ENCODE results near the gene ZNF264.
"Not testable (repeated sequence)": the region's sequence is repeated elsewhere in the genome, so short reads cannot be mapped to it uniquely, and the experiment has no call there.

ZNF264 gene

GRCh38 chr19:57171551-57172081, 19.7 kb upstream of the ZNF264 start:
- in situ Hi-C loops (cut with MboI; ENCODE audit: low pct_unique_long_range_greater_than_20kb, low sequenced_read_pairs, unreplicated experiment): no loop called here
- TF ChIP-seq, protein P1, sequence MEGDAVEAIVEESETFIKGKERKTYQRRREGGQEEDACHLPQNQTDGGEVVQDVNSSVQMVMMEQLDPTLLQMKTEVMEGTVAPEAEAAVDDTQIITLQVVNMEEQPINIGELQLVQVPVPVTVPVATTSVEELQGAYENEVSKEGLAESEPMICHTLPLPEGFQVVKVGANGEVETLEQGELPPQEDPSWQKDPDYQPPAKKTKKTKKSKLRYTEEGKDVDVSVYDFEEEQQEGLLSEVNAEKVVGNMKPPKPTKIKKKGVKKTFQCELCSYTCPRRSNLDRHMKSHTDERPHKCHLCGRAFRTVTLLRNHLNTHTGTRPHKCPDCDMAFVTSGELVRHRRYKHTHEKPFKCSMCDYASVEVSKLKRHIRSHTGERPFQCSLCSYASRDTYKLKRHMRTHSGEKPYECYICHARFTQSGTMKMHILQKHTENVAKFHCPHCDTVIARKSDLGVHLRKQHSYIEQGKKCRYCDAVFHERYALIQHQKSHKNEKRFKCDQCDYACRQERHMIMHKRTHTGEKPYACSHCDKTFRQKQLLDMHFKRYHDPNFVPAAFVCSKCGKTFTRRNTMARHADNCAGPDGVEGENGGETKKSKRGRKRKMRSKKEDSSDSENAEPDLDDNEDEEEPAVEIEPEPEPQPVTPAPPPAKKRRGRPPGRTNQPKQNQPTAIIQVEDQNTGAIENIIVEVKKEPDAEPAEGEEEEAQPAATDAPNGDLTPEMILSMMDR (IDR thresholded peaks at IDR 0.05; ENCODE audit: extremely low read depth, insufficient read depth, missing control alignments): no peak
- DNase-seq (ENCODE audit: low spot score): peak; percentile 75

DNA sequence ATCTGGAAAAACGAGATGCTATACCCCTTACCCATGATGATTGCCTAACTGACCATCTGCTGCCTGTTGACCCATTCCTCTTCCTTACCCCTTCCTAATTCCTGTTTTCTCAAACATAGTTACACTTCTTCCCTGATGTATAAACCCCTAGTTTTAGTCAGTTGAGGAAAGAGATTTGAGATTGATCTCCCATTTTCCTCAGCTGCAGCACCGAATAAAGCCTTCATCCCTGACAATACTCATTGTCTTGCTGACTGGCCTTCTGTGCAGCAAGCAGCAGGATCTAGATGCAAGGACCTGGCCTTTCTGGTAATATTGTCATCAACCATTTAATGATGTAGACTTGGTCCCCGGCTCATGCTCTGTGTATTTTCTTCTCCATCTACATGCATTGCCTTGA, 999 bp upstream of the ZNF264 start:
- no peak for DNase-seq (ENCODE audit: low spot score)
- in situ Hi-C loops (cut with MboI; ENCODE audit: low pct_unique_long_range_greater_than_20kb, low sequenced_read_pairs, unreplicated experiment): no loop called here
- TF ChIP-seq, protein P1 (IDR thresholded peaks at IDR 0.05; ENCODE audit: extremely low read depth, insufficient read depth, missing control alignments): no peak

DNA sequence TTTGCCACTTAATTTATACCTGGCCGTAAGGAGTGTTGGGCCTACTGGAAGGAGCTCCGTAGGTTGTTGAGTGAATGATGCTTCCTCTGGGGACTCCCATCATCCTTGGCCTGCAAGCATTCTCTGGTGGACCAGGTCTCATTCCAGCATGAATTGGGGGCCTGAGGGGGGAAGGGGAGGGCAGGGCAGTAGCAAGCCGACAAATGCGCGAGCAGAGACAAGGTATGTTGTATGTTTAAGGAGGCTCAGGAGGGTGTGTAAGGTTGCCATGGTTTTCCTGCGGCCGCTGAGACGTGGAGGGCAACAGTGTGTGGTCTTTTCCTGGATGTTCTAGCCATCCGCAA, 749 bp downstream of the ZNF264 start:
- in situ Hi-C loops (cut with MboI; ENCODE audit: low pct_unique_long_range_greater_than_20kb, low sequenced_read_pairs, unreplicated experiment): no loop called here
- TF ChIP-seq, protein P1 (IDR thresholded peaks at IDR 0.05; ENCODE audit: extremely low read depth, insufficient read depth, missing control alignments): no peak
- DNase-seq (ENCODE audit: low spot score): no peak

DNA sequence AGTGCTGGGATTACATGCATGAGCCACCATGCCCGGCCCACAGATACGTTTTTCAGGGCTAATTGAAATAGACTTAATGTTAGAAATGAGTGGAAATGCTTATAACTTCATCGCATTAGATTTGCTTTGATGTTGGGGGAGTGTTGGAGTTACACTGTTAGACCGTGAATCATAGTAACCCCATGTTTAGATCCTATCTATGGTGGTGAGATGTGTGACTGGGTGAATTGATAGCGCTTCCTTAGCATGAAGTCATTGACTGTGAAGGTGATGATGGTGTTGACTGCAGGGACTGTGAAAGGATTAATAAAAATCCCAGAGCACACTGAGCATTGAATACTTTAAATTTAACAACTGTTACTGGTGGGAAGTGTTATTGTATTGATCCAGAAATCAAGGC, 1.7 kb downstream of the ZNF264 start:
- DNase-seq (ENCODE audit: low spot score): no peak
- in situ Hi-C loops (cut with MboI; ENCODE audit: low pct_unique_long_range_greater_than_20kb, low sequenced_read_pairs, unreplicated experiment): no loop called here
- TF ChIP-seq, protein P1 (IDR thresholded peaks at IDR 0.05; ENCODE audit: extremely low read depth, insufficient read depth, missing control alignments): no peak

- DNase-seq (ENCODE audit: low spot score); in situ Hi-C loops (cut with MboI; ENCODE audit: low pct_unique_long_range_greater_than_20kb, low sequenced_read_pairs, unreplicated experiment): not testable (repeated sequence)
Measured at GRCh38 chr19:57197874-57198273, 6.6 kb downstream of the ZNF264 start.

DNA sequence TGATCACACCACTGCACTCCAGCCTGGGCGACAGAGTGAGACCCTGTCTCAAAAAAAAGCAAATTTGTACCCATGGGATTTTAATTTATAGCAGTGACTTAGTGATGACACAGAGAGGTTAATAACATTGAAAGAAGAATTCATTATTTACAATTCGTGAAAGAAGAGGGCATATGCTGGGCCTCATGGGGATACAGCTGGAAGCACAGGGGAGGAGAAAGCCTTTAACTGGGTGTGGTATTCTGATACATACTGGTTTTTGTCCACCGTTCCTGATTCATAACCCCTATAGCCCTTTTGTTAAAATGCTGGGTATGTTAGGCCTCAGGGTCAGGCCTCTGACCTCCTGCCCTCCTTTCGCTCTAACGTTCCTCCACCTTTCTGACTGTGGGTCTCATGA, 10.9 kb downstream of the ZNF264 start:
- TF ChIP-seq, protein P1 (IDR thresholded peaks at IDR 0.05; ENCODE audit: extremely low read depth, insufficient read depth, missing control alignments): no peak
- in situ Hi-C loops (cut with MboI; ENCODE audit: low pct_unique_long_range_greater_than_20kb, low sequenced_read_pairs, unreplicated experiment): no loop called here
- no peak for DNase-seq (ENCODE audit: low spot score)

- DNase-seq (ENCODE audit: low spot score): no peak
- TF ChIP-seq, protein P1 (IDR thresholded peaks at IDR 0.05; ENCODE audit: extremely low read depth, insufficient read depth, missing control alignments): no peak
- in situ Hi-C loops (cut with MboI; ENCODE audit: low pct_unique_long_range_greater_than_20kb, low sequenced_read_pairs, unreplicated experiment): no loop called here
Measured at GRCh38 chr19:57210381-57210780, 19.1 kb downstream of the ZNF264 start.

Data from GM13977 (cell line).